Esophagus squamous epithelium (tissue), 4 donors: Measurements from ENCODE around the gene GLT8D1.

Experiments used
- CTCF ChIP-seq, 6 experiments: fragments of 450-650 bp in 4 of 6; fragments of 200-600 bp in 2 of 6; sonication (generic) in 2 of 6; IDR thresholded peaks; one replicate each; pipeline ENCODE4 v1.5.1; 2016 to 2019; ENCODE audit warnings: antibody characterized with exemption in 6 of 6, mild to moderate bottlenecking in 4 of 6, moderate library complexity in 4 of 6
- POLR2A ChIP-seq, 4 donors: fragments of 450-650 bp; IDR thresholded peaks; one replicate each; pipeline ENCODE4 v1.6.1; 2017; ENCODE audit warnings: antibody characterized with exemption in 4 of 4, mild to moderate bottlenecking in 4 of 4, moderate library complexity in 3 of 4

GRCh38 chr3:52678265-52679198 lies 27.1 kb downstream of the GLT8D1 start:
- TF ChIP-seq CTCF (IDR thresholded peaks at IDR 0.05) (no peak), POLR2A (IDR thresholded peaks at IDR 0.05) (no peak)
